Smooth muscle cell (in vitro differentiated cells): ENCODE results near the gene PCGF3. TPM values are rescaled to one million over a fixed set of nuclear protein-coding genes. Genes with fewer than 3 reads are reported as not detected.

Experiments used
- DNase-seq: peaks from one replicate; lab custom pipeline; 2025; ENCODE audit not compliant: unreplicated experiment; lab: John Stamatoyannopoulos, UW
- H2AFZ ChIP-seq: fragments of 200-600 bp; sonication (generic); 2 replicates; pipeline ENCODE4 v1.6.0; 2016; ENCODE audit warnings: antibody characterized with exemption, low read depth, mild to moderate bottlenecking
- H3F3A ChIP-seq: fragments of 200-600 bp; sonication (generic); 2 replicates; pipeline ENCODE4 v1.6.0; 2017; ENCODE audit warnings: antibody characterized with exemption, low read depth
- H3K27ac ChIP-seq: fragments of 200-600 bp; sonication (generic); 2 replicates; pipeline ENCODE4 v1.5.1; 2016; ENCODE audit warnings: low read depth, mild to moderate bottlenecking
- H3K27me3 ChIP-seq: fragments of 200-600 bp; sonication (generic); 2 replicates; pipeline ENCODE4 v1.6.1; 2016; ENCODE audit warnings: low read depth, mild to moderate bottlenecking
- H3K36me3 ChIP-seq: fragments of 200-600 bp; sonication (generic); 2 replicates; pipeline ENCODE4 v1.5.1; 2016; ENCODE audit warnings: low read depth
- H3K4me1 ChIP-seq: fragments of 200-600 bp; sonication (generic); 2 replicates; pipeline ENCODE4 v1.5.1; 2016; ENCODE audit warnings: low read depth
- H3K4me2 ChIP-seq: fragments of 200-600 bp; sonication (generic); 2 replicates; pipeline ENCODE4 v1.6.0; 2016; ENCODE audit warnings: mild to moderate bottlenecking
- H3K4me3 ChIP-seq: fragments of 200-600 bp; sonication (generic); 2 replicates; pipeline ENCODE4 v1.5.1; 2016; ENCODE audit warnings: mild to moderate bottlenecking
- H3K79me2 ChIP-seq: fragments of 200-600 bp; sonication (generic); 2 replicates; pipeline ENCODE4 v1.6.0; 2016; ENCODE audit warnings: low read depth, mild to moderate bottlenecking
- H3K9ac ChIP-seq: fragments of 200-600 bp; sonication (generic); 2 replicates; pipeline ENCODE4 v1.6.0; 2016; ENCODE audit warnings: low read depth
- H3K9me3 ChIP-seq: fragments of 200-600 bp; sonication (generic); replicated peaks from 2 replicates; pipeline ENCODE4 v1.5.1; 2016; ENCODE audit warnings: low read depth
- H4K20me1 ChIP-seq: fragments of 200-600 bp; sonication (generic); 2 replicates; pipeline ENCODE4 v1.6.0; 2016; ENCODE audit warnings: low read depth
- CTCF ChIP-seq: fragments of 200-600 bp; sonication (generic); IDR thresholded peaks from 2 replicates; pipeline ENCODE4 v1.5.1; 2017; ENCODE audit warnings: borderline replicate concordance, mild to moderate bottlenecking, antibody characterized with exemption; ENCODE audit not compliant: insufficient read depth, poor library complexity, severe bottlenecking
- WGBS: methylation state at CpG from one replicate; pipeline ENCODE4 v1.1.7; 2016; ENCODE audit warnings: low lambda C conversion rate; 5-methylcytosine and 5-hydroxymethylcytosine counted together
- polyA plus RNA-seq: library from polyadenylated mRNA; unstranded; fragments of >200 nt; fragmentation: Nextera tagmentation; extraction: Ambion mirVana; gene quantifications from 2 replicates; pipeline ENCODE4 v1.2.1, GENCODE V29; 2016
- total RNA-seq: library from RNA; depleted of rRNA; stranded (reverse); fragments of >200 nt; gene quantifications from 2 replicates; pipeline ENCODE4 v1.2.3, GENCODE V29; 2014

The PCGF3 gene
- total and polyA plus RNA-seq, 2 experiments from 2014 or later: 29.6 to 45.4 TPM

DNA sequence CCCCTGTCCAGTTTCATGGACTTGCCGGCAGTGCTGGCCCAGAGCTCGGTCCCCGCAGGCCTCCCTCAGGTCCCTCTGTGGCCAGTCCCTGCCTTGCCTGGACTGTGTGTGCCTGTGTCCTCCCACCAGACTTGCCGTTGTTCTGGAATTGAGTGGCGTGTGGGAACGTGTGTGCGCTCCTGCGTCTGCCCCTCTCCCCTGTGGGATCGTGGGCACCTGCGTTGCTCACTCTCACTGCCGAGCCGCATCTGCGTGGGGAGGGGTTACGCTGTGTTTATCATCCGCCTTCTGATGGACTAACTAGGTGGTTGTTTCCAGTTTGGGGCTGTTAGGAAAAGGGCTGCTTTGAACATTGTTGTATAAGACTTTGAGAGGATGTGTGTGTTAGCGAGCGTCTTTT is 21.2 kb downstream of the PCGF3 start:
- H3K9ac ChIP-seq: no peak overlapping the region

GRCh38 chr4:727576-727975 is 21.9 kb downstream of the PCGF3 start:
- H3K4me1 ChIP-seq: no peaks in the 10 kb centered on the region
- H3F3A ChIP-seq: peaks cover 3% of the 10 kb centered on the region
- no peaks in the 10 kb centered on the region for H3K36me3 ChIP-seq
- H3K9me3 ChIP-seq: no peaks in the 10 kb centered on the region
- no peak for TF ChIP-seq CTCF
- H3K4me2 ChIP-seq: no peak overlapping the region
- no peak overlapping the region for H2AFZ ChIP-seq
- H3K27me3 ChIP-seq: no peaks in the 10 kb centered on the region
- no peak overlapping the region for H3K9ac ChIP-seq
- WGBS: 83% methylated on average over 6 of the region's 6 CpGs
- no peak for DNase-seq
- H4K20me1 ChIP-seq: peaks cover 85% of the 10 kb centered on the region
- H3K27ac ChIP-seq: no peak overlapping the region
- no peak overlapping the region for H3K4me3 ChIP-seq
- peaks cover 77% of the 10 kb centered on the region for H3K79me2 ChIP-seq

More for the DNA sequence above, 21.2 kb downstream of the PCGF3 start:
- 93% methylated on average over 17 of the region's 17 CpGs for WGBS
- H3K36me3 ChIP-seq: no peaks in the 10 kb centered on the region
- no peaks in the 10 kb centered on the region for H3K4me1 ChIP-seq
- DNase-seq: no peak
- no peak for TF ChIP-seq CTCF
- no peaks in the 10 kb centered on the region for H3K9me3 ChIP-seq
- no peak overlapping the region for H3K4me3 ChIP-seq
- H3K4me2 ChIP-seq: no peak overlapping the region
- H3K27me3 ChIP-seq: no peaks in the 10 kb centered on the region
- H3K79me2 ChIP-seq: peaks cover 83% of the 10 kb centered on the region
- H4K20me1 ChIP-seq: peaks cover 91% of the 10 kb centered on the region
- H3F3A ChIP-seq: peaks cover 3% of the 10 kb centered on the region
- H2AFZ ChIP-seq: no peak overlapping the region
- H3K27ac ChIP-seq: no peak overlapping the region

- 96% methylated on average over 17 of the region's 20 CpGs for WGBS
- H3F3A ChIP-seq: peaks cover 3% of the 10 kb centered on the region
- H3K27ac ChIP-seq: no peak overlapping the region
- H3K9me3 ChIP-seq: no peaks in the 10 kb centered on the region
- TF ChIP-seq CTCF: no peak
- H3K9ac ChIP-seq: no peak overlapping the region
- no peak overlapping the region for H2AFZ ChIP-seq
- H3K4me1 ChIP-seq: no peaks in the 10 kb centered on the region
- H3K36me3 ChIP-seq: peaks cover 8% of the 10 kb centered on the region
- peaks cover 59% of the 10 kb centered on the region for H3K79me2 ChIP-seq
- no peak overlapping the region for H3K4me3 ChIP-seq
- DNase-seq: no peak
- peaks cover 76% of the 10 kb centered on the region for H4K20me1 ChIP-seq
- H3K4me2 ChIP-seq: no peak overlapping the region
- no peaks in the 10 kb centered on the region for H3K27me3 ChIP-seq
Observed at GRCh38 chr4:729336-730315, 24.0 kb downstream of the PCGF3 start.
